H9 (cell line): Measurements from ENCODE around the gene PPP1R18. TPM values are rescaled to one million over a fixed set of nuclear protein-coding genes. Genes with fewer than 3 reads are reported as not detected.

ENCODE experiments used
- DNase-seq: peaks from one replicate; pipeline ENCODE4 v3.0.0-alpha.2; 2017
- H2AFZ ChIP-seq: one replicate; pipeline ENCODE4 v1.6.1; 2013; ENCODE audit warnings: mild to moderate bottlenecking, low read length, control low read depth, moderate library complexity
- H2AK5ac ChIP-seq: 2 replicates; pipeline ENCODE4 v1.6.1; 2013; ENCODE audit warnings: low read length, control low read depth, mixed read lengths; ENCODE audit not compliant: insufficient read length
- H2BK120ac ChIP-seq: one replicate; pipeline ENCODE4 v1.6.1; 2013; ENCODE audit warnings: low read depth, mild to moderate bottlenecking, low read length, control low read depth, inconsistent platforms; ENCODE audit not compliant: poor library complexity, severe bottlenecking
- H2BK12ac ChIP-seq: 2 replicates; pipeline ENCODE4 v1.6.1; 2013; ENCODE audit warnings: low read length, control low read depth, mixed read lengths, low read depth; ENCODE audit not compliant: insufficient read length
- H2BK15ac ChIP-seq: 2 replicates; pipeline ENCODE4 v1.6.1; 2013; ENCODE audit warnings: low read depth, low read length, control low read depth
- H2BK20ac ChIP-seq: one replicate; pipeline ENCODE4 v1.6.1; 2013; ENCODE audit warnings: low read depth, mild to moderate bottlenecking, low read length, control low read depth, inconsistent platforms; ENCODE audit not compliant: poor library complexity, severe bottlenecking
- H2BK5ac ChIP-seq: 2 replicates; pipeline ENCODE4 v1.6.1; 2013; ENCODE audit warnings: low read length, control low read depth, mixed read lengths; ENCODE audit not compliant: insufficient read length
- H3K14ac ChIP-seq: 2 replicates; pipeline ENCODE4 v1.6.1; 2013; ENCODE audit warnings: low read length, control low read depth; ENCODE audit not compliant: insufficient read depth
- H3K18ac ChIP-seq: 2 replicates; pipeline ENCODE4 v1.6.1; 2013; ENCODE audit warnings: low read depth, mild to moderate bottlenecking, mixed read lengths, low read length, control low read depth; ENCODE audit not compliant: insufficient read length
- H3K23ac ChIP-seq: 2 replicates; pipeline ENCODE4 v1.6.1; 2013; ENCODE audit warnings: low read length, control low read depth, mixed read lengths, low read depth; ENCODE audit not compliant: insufficient read length
- H3K23me2 ChIP-seq: 2 replicates; pipeline ENCODE4 v1.6.1; 2013; ENCODE audit warnings: low read depth, mild to moderate bottlenecking, mixed read lengths, low read length, control low read depth; ENCODE audit not compliant: insufficient read length, poor library complexity, severe bottlenecking
- H3K27ac ChIP-seq: 2 replicates; pipeline ENCODE4 v1.5.1; 2013; ENCODE audit warnings: low read length, control low read depth, mixed read lengths, low read depth; ENCODE audit not compliant: insufficient read length
- H3K27me3 ChIP-seq: 2 replicates; pipeline ENCODE4 v1.6.1; 2013; ENCODE audit warnings: low read length, control low read depth, inconsistent platforms; ENCODE audit not compliant: insufficient read depth
- H3K4ac ChIP-seq: 2 replicates; pipeline ENCODE4 v1.6.1; 2013; ENCODE audit warnings: low read depth, mild to moderate bottlenecking, control low read depth, inconsistent platforms, low read length, moderate library complexity
- H3K4me1 ChIP-seq: 2 replicates; pipeline ENCODE4 v1.6.1; 2013; ENCODE audit warnings: low read length, control low read depth, inconsistent platforms; ENCODE audit not compliant: insufficient read depth
- H3K4me2 ChIP-seq: 2 replicates; pipeline ENCODE4 v1.6.1; 2013; ENCODE audit warnings: low read length, control low read depth, mixed read lengths; ENCODE audit not compliant: insufficient read length, insufficient read depth
- H3K56ac ChIP-seq: 2 replicates; pipeline ENCODE4 v1.6.1; 2013; ENCODE audit warnings: low read depth, mild to moderate bottlenecking, mixed read lengths, low read length, control low read depth; ENCODE audit not compliant: insufficient read length
- H3K79me1 ChIP-seq: 2 replicates; pipeline ENCODE4 v1.6.1; 2013; ENCODE audit warnings: low read depth, mild to moderate bottlenecking, moderate library complexity, low read length, control low read depth, inconsistent platforms; ENCODE audit not compliant: insufficient read depth, poor library complexity, severe bottlenecking
- H3K79me2 ChIP-seq: 2 replicates; pipeline ENCODE4 v1.6.1; 2013; ENCODE audit warnings: low read length, control low read depth, inconsistent platforms; ENCODE audit not compliant: insufficient read depth
- H3K9ac ChIP-seq: 2 replicates; pipeline ENCODE4 v1.6.1; 2013; ENCODE audit warnings: low read length, control low read depth, mixed read lengths; ENCODE audit not compliant: insufficient read length; ENCODE audit errors: extremely low read depth
- H3K9me3 ChIP-seq: one replicate; pipeline ENCODE4 v1.6.1; 2013; ENCODE audit warnings: low read depth, low read length, inconsistent platforms; ENCODE audit not compliant: control insufficient read depth
- H3T11ph ChIP-seq: one replicate; pipeline ENCODE4 v1.6.1; 2013; ENCODE audit warnings: mild to moderate bottlenecking, low read length, control low read depth, inconsistent platforms
- H4K20me1 ChIP-seq: one replicate; pipeline ENCODE4 v1.6.1; 2013; ENCODE audit not compliant: control insufficient read depth, insufficient read length, insufficient read depth
- H4K5ac ChIP-seq: 2 replicates; pipeline ENCODE4 v1.6.1; 2013; ENCODE audit warnings: low read depth, mild to moderate bottlenecking, mixed read lengths, low read length, control low read depth; ENCODE audit not compliant: insufficient read length
- H4K8ac ChIP-seq: replicated peaks from 2 replicates; pipeline ENCODE4 v1.6.1; 2013; ENCODE audit warnings: low read length, control low read depth, mixed read lengths, low read depth; ENCODE audit not compliant: insufficient read length
- H4K91ac ChIP-seq: 2 replicates; pipeline ENCODE4 v1.6.1; 2013; ENCODE audit warnings: low read depth, mild to moderate bottlenecking, moderate library complexity, mixed read lengths, low read length, control low read depth; ENCODE audit not compliant: insufficient read length
- H3K27ac Mint-ChIP-seq, 3 experiments: 2 replicates in 2 of 3; 3 replicates in 1 of 3; pipeline ENCODE4 v1.8.0; 2020 to 2021; ENCODE audit warnings: mixed read lengths in 3 of 3, mild to moderate bottlenecking in 1 of 3, moderate library complexity in 1 of 3
- H3K27me3 Mint-ChIP-seq: 2 replicates; pipeline ENCODE4 v1.8.0; 2021; ENCODE audit warnings: low read depth, mild to moderate bottlenecking, moderate library complexity, mixed read lengths
- H3K36me3 Mint-ChIP-seq, 3 experiments: 2 replicates in 2 of 3; 3 replicates in 1 of 3; pipeline ENCODE4 v1.8.0; 2020 to 2021; ENCODE audit warnings: low read depth in 3 of 3, mixed read lengths in 3 of 3; ENCODE audit not compliant: insufficient read depth in 1 of 3
- H3K4me1 Mint-ChIP-seq, 2 experiments: 2 replicates each; pipeline ENCODE4 v1.8.0; 2020; ENCODE audit warnings: mixed read lengths in 2 of 2
- H3K4me3 Mint-ChIP-seq, 2 experiments: 2 replicates in 1 of 2; 3 replicates in 1 of 2; pipeline ENCODE4 v1.8.0; 2020 to 2021; ENCODE audit warnings: mild to moderate bottlenecking in 2 of 2, mixed read lengths in 2 of 2, moderate library complexity in 1 of 2
- H3K9me3 Mint-ChIP-seq, 2 experiments: 2 replicates in 1 of 2; 3 replicates in 1 of 2; pipeline ENCODE4 v1.8.0; 2020; ENCODE audit warnings: mild to moderate bottlenecking in 2 of 2, mixed read lengths in 2 of 2, moderate library complexity in 1 of 2
- CTCF ChIP-seq: fragments of 200-600 bp; sonication (generic); conservative IDR thresholded peaks from 3 replicates; pipeline ENCODE4 v1.8.0; 2021; ENCODE audit warnings: antibody characterized with exemption, mild to moderate bottlenecking
- WGBS: extraction: QIAGEN DNeasy Blood & Tissue Kit; methylation state at CpG from one replicate; pipeline ENCODE4 v1.1.7; 2013; ENCODE audit warnings: missing lambda C conversion rate, low lambda C conversion rate, mixed read lengths; ENCODE audit not compliant: insufficient read length; ENCODE audit errors: extremely low coverage; 5-methylcytosine and 5-hydroxymethylcytosine counted together
- total RNA-seq: library from RNA; stranded (reverse); gene quantifications from 2 replicates; pipeline ENCODE4 v1.2.1, GENCODE V29; 2021

Gene PPP1R18
- total RNA-seq, 1 experiment from 2014 or later: 28.0 TPM

DNA sequence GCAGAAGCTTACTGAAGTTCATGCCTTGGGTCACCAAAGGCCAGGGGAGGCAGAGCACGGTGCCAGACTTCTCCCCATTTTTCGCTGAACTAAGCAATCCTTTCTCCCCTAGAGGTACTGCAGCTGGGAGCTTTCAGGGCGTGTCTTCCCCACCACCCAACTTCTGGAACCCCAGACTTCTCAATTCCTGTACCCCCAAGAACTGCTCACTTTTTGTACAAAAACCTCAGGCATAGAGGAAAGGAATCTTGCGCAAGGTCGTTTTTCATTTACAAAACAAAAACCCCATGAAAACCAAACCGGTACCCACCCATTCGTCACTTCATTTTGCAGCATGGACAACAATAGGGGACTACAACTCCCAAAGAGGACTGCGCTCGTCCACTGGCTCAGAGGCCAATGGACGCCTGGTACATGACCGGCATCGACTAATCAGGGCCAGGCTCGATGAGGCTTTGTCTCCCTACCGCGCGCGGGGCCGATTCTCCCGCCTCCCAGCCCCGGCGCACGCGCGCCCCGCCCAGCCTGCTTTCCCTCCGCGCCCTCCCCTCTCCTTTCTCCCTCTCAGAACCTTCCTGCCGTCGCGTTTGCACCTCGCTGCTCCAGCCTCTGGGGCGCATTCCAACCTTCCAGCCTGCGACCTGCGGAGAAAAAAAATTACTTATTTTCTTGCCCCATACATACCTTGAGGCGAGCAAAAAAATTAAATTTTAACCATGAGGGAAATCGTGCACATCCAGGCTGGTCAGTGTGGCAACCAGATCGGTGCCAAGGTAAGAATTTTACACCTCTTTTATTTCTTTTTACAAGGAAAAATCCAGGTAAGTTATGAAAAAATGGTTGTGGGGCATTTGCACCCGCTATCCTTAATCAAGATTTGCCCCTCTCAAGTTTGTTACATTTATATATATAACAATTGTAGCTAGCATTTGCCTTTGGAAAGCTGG lies 33.6 kb upstream of the PPP1R18 start, which contains the start of gene TUBB:
Gene TUBB (plus strand): TSS at position 562 of the 947 bp plus-strand sequence. CDS start 155 bp downstream, at position 717.
- Histone ChIP-seq H4K5ac (peak within 1 kb of the TSS; percentile 58), H3K4me2 (peak within 1 kb of the TSS; percentile 92), H4K91ac (no peak within 1 kb of the TSS), H4K8ac (no peak within 1 kb of the TSS), H3K4me1 (no peaks in the 10 kb centered on the region), H3K14ac (peak within 1 kb of the TSS; percentile 75; the same call in 1 of the 2 replicates), H2AFZ (no peak within 1 kb of the TSS), H3K27ac (peak within 1 kb of the TSS; percentile 81), H2BK20ac (no peak within 1 kb of the TSS), H3K4ac (peak within 1 kb of the TSS; percentile 78; the same call in 1 of the 2 replicates), H3K79me1 (no peaks in the 10 kb centered on the region), H3K27me3 (no peaks in the 10 kb centered on the region), H3K23me2 (peaks cover 15% of the 10 kb centered on the region), H2BK12ac (no peak within 1 kb of the TSS), H3K9ac (peak within 1 kb of the TSS; percentile 99), H2BK5ac (peak within 1 kb of the TSS; percentile 79), H2BK15ac (no peak within 1 kb of the TSS), H3K23ac (no peak within 1 kb of the TSS), H3T11ph (peak within 1 kb of the TSS; percentile 86), H3K79me2 (peaks cover 11% of the 10 kb centered on the region; the same call in 1 of the 2 replicates), H2AK5ac (no peak within 1 kb of the TSS), H3K56ac (no peak within 1 kb of the TSS), H3K9me3 (no peaks in the 10 kb centered on the region), H2BK120ac (peak within 1 kb of the TSS; percentile 74), H4K20me1 (no peaks in the 10 kb centered on the region), H3K18ac (peak within 1 kb of the TSS; percentile 78)
- peak within 1 kb of the TSS; percentile 93 to 98 for H3K4me3 Mint-ChIP-seq
- no CpG with 5 or more reads among the region's 38 CpGs for WGBS
- H3K9me3 Mint-ChIP-seq: peaks cover 6 to 7% of the 10 kb centered on the region in 2 experiments; a peak in 4 of 5 replicates
- H3K27me3 Mint-ChIP-seq: peaks cover 3% of the 10 kb centered on the region; the same call in 1 of the 2 replicates
- no peak for TF ChIP-seq CTCF
- peak within 1 kb of the TSS; percentile 99 to 100 (median 99) for H3K27ac Mint-ChIP-seq
- peak; percentile 99 for DNase-seq
- peaks cover 39 to 54% of the 10 kb centered on the region in 2 experiments for H3K4me1 Mint-ChIP-seq
- H3K36me3 Mint-ChIP-seq: peaks cover 43 to 58% (median 54%) of the 10 kb centered on the region in 3 experiments
